ENCODE results near the gene SBNO1.
"Not testable (repeated sequence)": the region's sequence is repeated elsewhere in the genome, so short reads cannot be mapped to it uniquely, and the experiment has no call there.

Gene SBNO1

DNA sequence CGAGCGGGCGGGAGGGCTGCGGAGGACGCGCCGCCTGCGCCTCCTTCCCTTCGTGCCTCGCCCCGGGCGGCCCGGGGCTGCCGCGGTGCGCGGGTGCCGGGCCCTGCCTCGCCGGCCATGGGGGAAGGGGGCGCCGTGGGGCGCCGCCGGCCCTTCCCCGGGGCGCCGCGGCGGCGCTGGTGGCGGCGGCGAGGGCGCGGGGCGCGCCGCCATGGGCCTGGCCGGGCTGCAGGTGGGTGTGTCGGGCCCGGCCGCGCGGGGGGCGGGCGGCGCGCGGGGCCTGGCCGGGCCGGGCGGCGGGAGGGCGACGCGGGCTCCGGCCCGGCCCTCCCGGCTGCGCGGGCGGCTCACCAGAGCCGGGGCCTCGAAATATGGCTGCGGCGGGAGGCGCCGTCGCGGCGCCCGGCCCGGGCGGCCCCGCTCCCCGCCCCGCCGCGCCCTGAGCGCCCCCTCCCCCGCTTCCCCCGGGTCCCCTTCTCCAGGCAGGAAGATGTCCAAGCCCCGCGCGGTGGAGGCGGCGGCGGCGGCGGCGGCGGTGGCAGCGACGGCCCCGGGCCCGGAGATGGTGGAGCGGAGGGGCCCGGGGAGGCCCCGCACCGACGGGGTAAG, 24.4 kb upstream of the SBNO1 start:
- no peak for DNase-seq (ENCODE audit: low read depth in 1 of 2, low spot score in 1 of 2)

DNA sequence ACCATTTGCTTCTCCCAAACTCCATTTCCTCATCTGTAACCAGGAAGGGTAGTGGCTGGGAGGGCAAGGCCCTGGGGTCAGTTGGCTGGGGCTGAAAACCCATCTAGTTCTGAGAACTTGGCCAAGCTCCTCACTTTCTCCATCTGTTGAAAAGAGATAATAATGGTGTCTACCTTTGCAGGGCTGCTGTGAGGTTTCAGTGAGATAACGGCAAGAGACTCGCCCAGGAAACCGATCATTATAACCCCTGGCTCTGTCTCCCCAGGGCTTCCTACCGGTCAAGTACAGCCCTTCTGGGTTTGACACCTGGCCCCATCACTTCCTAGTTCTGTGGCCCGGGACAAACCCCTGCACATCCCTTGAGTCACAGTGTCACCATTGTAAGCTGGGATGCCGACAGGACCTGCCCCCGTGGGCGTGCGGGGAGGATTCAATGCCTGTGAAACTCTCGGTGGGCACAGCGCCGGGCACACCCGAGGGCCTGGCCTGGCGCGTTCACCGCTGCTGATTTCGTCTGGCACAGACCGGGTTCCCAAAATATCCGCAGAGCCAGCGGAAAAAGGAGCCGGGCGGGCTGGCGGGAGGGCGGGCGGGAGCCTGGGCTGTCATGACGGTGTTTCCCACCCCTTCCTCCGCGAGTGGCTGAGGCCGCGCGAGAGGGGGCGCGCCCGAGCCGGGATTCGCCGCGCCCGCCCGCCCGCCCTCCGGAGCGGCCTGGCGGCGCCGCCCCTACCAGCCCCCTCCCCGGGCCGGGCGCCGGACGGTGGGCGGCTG, 23.7 kb upstream of the SBNO1 start:
- DNase-seq (ENCODE audit: low read depth in 1 of 2, low spot score in 1 of 2), result peak; percentile 43 to 70

DNA sequence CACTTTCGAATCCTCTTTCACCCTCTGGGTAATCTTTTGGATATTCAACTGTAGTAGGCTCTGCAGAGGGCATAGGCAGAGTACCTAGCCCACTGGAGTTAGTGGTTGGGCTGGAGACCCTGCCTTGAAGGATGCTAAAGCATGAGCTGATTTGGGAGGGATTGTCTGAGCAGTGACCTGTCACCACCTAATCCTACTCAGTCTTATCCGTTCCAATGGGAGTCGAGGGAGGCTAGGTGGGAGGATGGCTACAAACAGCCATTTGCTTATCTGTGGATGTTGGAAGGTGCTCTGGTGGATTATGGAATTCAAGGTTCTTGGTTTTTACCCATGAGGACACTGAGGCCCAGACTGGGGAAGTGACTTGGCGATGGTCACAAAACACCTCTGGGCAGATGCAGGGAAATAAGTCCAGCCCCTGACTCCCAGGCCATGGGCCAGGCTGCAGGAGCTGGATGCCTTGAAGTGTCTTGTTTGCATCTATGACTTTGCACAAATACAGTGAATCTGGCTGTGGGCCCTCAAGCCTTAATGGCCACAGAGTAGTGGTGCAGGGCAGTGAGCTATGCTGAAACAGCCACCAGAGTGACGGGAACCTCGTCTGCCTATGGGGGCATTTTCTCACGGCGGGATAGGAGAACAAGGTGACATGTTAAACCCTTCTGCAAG, 23.0 kb upstream of the SBNO1 start:
- no peak for DNase-seq (ENCODE audit: low read depth in 1 of 2, low spot score in 1 of 2)

DNA sequence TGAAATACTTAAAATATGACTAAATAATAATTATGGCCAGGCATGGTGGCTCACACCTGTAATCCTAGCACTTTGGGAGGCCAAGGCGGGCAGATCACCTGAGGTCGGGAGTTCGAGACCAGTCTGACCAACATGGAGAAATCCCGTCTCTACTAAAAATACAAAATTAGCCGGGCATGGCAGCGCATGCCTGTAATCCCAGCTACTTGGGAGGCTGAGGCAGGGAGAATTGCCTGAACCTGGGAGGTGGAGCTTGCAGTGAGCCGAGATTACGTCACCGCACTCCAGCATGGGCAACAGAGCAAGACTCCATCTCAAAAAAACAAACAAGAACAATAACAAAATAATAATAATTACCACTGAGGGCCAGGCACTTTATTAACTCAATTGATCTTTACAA, 20.9 kb upstream of the SBNO1 start:
- not testable (repeated sequence) for DNase-seq (ENCODE audit: low read depth in 1 of 2, low spot score in 1 of 2)

DNA sequence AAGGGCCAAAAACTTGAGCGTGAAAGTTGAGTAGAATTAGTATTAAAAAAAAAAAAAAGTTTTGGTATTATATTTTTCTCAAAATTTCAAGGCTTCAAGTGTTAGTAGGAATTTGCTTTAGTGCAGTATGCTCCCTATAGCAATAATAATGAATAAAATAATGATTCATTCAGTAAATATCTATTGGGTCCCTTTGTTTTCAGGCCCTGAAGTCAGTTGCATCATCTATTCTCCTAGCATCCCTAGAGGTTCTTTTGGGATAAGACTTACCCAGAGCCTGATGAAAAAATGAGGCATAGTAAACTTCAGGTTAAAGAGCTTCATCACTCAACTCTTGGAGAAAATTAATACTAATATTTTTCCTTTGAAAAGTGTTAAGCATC, 20.3 kb upstream of the SBNO1 start:
- DNase-seq (ENCODE audit: low read depth in 1 of 2, low spot score in 1 of 2), result no peak

DNA sequence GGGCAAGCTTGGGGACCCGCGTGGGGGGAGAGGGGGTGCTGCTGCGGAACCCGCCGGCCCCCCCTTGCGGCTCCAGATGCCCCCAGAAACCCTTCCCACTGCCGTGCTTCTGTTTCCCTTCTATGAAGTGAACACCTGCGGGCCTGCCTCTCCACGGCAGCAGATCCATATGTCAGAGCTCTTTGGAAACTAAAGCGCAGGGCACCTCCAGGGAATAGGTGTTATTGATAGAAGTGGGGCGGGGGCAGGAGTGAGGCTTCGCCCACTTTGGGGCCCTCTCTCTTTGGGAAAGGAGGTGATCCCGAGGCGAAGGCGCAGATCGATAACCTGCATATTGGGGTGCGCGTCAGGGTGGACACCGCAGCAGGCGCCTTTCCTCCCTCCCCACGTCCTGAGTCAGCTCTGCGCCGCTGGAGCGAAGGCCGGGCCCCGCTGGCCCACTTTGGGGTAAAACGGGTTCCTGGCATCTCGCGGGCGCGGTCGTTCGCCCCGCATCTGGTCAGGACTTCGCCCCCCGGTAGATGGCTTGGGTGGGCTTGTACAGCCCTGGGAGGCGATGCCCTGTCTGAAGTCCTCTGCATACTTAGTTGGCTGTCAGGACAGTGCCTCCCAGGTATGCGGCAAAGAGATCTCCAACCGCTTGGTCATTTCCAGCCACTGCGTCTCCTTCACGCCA, 19.8 kb upstream of the SBNO1 start:
- peak in 1 of 2 donors; percentile 8 for DNase-seq (ENCODE audit: low read depth in 1 of 2, low spot score in 1 of 2)

DNA sequence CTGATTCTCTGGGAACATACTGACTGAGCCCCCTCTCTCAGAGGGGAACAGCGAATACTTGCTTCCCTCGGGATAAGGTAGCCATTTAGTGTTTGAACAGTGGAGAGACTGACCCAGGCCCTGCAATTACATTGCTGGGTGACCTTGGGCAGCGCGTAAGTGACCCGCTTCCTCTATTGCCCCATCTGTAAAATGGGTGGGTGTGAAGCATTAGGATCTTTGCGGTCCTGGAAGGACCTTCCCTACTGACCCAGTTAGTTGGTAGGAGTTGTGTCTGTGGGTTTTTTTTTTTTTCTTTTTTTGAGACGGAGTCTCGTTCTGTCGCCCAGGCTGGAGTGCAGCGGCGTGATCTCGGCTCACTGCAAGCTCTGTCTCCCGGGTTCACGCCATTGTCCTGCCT, 18.0 kb upstream of the SBNO1 start:
- no peak for DNase-seq (ENCODE audit: low read depth in 1 of 2, low spot score in 1 of 2)

DNA sequence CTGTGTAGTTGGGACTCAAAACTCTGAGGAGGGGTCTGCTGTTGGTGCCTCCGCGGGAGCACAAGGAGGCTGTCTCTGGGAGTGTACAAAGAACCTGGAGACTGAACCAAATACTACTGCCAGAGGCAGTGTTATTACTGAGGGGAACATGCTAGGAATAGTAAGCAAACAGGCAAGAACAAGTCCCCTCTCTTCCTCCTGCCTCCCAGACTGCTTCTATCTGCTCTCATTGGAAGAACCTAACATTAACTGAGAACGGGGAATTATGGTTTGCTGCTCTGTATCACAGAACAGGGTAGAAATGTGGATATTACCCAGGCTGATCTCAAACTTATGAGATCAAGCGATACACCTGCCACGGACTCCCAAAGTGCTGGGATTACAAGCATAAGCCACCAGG, 14.7 kb upstream of the SBNO1 start:
- DNase-seq (ENCODE audit: low read depth in 1 of 2, low spot score in 1 of 2), result no peak

DNA sequence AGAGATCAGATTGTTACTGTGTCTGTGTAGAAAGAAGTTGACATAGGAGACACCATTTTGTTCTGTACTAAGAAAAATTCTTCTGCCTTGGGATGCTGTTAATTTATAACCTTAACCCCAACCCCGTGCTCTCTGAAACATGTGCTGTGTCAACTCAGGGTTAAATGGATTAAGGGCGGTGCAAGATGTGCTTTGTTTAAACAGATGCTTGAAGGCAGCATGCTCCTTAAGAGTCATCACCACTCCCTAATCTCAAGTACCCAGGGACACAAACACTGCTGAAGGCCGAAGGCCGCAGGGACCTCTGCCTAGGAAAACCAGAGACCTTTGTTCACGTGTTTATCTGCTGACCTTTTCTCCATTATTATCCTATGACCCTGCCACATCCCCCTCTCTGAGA, 7.8 kb upstream of the SBNO1 start:
- not testable (repeated sequence) for DNase-seq (ENCODE audit: low read depth in 1 of 2, low spot score in 1 of 2)

DNA sequence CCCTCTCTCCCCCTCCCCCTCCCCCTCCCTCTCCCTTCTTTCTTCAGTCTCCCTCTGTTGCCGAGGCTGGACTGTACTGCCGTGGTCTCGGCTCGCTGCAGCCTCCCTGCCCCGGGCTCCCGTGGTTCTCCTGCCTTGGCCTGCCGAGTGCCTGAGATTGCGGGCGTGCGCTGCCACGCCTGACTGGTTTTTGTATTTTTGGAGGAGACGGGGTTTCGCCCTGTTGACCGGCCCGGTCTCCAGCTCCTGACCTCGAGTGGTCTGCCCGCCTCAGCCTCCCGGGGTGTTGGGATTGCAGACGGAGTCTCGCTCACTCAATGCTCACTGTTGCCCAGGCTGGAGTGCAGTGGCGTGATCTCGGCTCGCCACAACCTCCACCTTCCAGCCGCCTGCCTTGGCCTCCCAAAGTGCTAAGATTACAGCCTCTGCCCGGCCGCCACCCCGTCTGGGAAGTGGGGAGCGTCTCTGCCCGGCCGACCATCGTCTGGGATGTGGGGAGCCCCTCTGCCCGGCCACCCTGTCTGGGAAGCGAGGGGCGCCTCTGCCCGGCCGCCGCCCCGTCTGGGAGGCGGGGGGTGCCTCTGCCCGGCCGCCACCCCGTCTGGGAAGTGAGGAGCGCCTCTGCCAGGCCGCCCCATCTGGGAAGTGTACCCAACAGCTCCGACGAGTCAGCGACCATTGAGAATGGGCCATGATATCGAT, 7.2 kb upstream of the SBNO1 start:
- not testable (repeated sequence) for DNase-seq (ENCODE audit: low read depth in 1 of 2, low spot score in 1 of 2)

DNA sequence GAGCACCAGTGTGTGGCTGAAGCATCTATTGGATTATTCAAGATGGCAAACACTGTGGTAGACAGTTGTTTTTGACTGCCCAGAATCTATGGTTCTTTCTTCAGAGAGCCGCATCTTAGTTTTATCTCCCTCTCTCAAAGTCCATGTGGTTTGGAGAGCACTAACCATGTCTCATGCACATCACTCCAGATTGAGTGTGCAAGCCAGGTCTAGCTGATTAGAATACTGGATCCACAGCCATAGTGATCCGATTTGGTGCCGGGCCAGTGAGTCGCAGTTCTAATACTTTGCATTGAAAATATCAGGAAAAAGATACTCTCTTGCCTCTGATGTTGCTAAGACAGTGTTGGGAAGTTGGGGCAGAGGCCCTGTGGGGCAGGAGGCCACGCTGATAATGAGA, 4.6 kb upstream of the SBNO1 start:
- DNase-seq (ENCODE audit: low read depth in 1 of 2, low spot score in 1 of 2), result no peak

DNA sequence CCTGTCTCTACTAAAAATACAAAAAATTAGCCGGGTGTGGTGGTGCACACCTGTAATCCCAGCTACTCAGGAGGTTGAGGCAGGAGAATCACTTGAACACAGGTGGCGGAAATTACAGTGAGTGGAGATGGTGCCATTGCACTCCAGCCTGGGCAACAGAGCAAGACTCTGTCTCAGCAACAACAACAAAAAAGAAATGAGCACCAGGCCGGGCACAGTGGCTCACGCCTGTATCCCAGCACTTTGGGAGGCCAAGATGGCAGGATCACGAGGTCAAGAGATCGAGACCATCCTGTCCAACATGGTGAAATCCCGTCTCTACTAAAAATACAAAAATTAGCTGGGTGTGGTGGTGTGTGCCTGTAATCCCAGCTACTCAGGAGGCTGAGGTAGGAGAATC, 3.8 kb upstream of the SBNO1 start:
- DNase-seq (ENCODE audit: low read depth in 1 of 2, low spot score in 1 of 2), result not testable (repeated sequence)

DNA sequence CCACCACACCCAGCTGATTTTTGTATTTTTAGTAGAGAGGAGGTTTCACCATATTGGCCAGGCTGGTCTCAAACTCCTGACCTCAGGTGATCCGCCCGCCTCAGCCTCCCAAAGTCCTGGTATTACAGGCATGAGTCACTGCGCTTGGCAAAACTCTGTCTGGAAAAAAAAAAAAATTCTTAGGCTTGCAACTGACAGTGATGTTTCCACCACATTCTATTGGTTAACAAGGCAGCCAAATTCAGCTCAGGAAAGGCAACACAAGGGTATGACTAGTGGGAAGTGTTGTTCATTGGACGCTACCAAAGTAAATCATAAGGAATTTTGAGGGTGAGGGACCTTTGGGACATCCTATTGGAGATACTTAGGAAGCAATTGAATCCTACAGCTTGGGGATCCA, 2.9 kb upstream of the SBNO1 start:
- no peak for DNase-seq (ENCODE audit: low read depth in 1 of 2, low spot score in 1 of 2)

DNA sequence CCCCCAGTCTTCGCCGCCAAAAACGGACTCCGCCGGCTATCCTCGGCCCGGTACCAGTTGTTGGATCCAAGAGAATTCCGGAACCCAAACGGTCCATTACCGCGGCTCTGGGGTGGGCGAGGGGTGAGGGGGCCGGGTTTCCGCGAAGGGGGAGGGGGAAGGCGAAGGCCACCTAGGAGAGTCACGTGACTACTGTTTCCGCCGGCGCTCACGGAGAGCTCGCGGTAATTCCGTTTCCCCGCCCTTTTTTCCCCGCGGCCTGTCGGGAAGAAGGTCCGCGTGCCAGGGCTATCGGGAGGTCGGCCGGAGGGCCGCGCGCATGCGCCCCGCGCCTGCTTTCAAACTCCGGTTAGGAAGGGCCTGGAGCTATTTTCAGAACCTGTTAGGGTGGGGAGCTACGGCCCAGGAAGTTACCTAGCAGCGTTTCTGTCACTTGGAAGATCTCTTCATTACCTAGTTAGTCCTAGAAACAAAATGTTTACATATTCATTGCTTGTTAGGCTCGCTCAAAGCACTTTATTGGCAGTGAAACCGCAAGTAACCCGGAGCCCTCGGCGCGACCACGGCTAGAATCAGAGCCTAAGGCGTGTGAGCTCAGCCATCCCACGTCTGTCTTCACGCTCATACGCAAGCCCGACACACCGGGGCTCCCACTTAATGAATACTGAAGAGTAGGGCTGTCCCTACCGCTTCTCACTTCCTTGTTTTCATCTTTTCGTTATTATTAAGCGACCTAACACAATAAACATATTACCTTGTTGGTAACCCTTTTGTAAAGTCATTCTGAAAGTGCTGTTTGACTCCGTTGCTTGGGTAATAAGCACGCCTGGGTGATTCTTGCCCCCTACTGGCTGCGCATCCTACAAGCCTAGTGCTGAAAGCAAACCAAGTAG, 624 bp upstream of the SBNO1 start:
- DNase-seq (ENCODE audit: low read depth in 1 of 2, low spot score in 1 of 2), result peak; percentile 94 to 96

DNA sequence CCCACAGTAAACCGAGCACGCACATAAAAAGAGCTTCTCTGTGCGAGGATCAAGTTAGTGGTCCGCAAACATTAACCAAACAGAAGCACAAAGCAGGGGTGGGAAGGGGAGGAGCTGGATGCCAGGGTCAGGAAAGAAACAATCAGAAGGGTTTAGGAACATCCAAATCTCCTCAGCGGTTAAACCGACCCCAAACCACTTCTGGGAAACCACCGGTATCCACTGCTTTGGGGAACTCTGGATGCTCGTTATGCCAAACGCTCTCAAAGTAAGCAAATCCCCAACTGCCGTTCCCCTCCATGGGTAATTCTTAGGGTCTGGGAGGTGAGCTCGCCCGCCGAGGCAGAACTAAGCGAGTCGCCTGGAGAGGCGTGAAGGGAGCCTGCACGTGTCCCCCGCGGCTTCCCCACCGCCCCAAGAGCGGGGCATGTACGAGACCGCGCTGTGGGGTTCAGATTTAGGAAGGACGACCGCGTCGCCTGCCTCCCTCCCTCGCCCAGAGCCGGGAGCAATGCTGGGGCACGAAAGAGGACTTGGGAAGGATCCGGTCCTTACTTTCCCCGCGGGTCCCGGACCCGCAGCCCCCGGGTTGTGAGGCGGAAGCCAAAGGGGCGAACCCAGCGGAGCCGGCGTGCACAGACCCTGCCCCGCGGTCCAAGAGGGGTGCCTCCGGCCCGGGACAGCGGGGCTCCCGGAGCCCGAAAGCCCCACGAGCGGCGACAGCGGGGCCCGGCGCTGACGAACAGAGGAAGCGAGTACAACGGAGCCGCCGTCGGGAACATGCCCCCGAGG, 711 bp downstream of the SBNO1 start:
- peak; percentile 9 to 15 for DNase-seq (ENCODE audit: low read depth in 1 of 2, low spot score in 1 of 2)

DNA sequence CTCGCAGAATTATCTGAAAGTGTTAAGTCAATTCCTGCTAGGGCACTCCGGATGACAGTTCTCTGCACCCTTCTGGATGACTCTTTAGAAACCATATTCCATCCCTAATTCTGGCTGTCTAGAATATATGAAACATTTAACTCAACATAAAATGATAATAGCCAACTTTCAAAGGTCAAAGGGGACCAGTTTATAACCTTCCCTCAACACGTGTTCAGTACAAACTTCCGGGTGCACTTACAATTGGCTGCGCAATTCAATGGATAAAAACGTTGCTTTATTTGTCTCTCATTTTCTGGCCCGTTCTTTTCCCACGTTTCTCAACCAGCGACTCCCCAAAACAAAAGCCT, 1.3 kb downstream of the SBNO1 start:
- DNase-seq (ENCODE audit: low read depth in 1 of 2, low spot score in 1 of 2), result no peak

DNA sequence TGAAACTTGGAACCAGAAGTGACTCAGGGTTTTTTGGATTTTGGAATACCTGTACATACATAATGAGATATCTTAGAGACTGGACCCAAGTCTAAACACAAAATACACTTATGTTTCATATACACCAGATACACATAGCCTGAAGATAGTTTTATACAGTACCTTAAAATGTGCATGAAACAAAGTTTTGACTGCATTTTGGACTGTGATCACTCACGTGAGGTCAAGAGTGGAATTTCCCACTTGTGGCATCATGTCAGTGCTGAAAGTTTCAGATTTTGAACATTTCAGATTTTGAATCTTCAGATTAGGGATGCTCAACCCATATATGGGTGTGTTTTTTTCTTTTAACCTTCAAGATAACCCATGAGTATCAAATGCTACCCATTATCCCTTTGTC, 6.6 kb downstream of the SBNO1 start:
- DNase-seq (ENCODE audit: low read depth in 1 of 2, low spot score in 1 of 2), result no peak

DNA sequence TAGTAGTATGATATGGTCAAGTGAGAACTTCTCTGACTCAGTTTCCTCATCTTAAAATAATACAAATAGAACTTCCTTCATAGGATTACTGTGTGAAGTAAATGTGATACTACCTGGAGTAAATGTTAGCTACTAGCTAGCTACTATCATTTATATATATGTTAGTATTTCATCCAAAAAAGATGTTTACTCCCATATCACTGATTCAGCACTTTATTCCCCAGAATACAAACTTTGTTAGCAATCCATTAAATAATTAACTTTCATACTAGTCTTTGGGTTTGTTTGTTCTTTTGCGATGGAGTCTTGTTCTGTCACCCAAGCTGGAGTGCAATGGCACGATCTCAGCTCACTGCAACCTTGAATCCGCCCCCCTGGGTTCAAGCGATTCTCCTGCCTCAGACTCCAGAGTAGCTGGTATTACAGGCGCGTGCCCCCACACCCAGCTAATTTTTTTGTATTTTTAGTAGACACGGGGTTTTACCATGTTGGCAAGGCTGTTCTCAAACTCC, 8.4 kb downstream of the SBNO1 start:
- DNase-seq (ENCODE audit: low read depth in 1 of 2, low spot score in 1 of 2), result no peak

DNA sequence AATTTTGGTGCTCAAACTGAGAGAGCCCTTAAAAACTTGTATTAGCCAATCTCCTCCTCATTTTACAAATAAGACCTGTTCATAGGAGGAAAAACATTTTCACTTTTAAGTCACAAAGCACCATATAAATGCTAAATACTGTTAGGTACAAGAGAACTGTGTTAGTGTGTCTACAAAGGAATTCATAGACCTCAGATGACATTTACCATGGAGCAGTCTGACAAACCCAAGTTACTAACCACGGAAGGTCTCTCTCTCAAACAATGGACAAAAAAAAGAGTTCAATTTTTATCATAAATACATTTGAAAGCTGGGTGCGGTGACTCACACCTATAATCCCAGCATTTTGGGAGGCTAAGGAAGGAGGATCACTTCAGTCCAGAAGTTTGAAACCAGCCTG, 10.0 kb downstream of the SBNO1 start:
- no peak for DNase-seq (ENCODE audit: low read depth in 1 of 2, low spot score in 1 of 2)
